Measurements from ENCODE around the gene OR2C1. TPM values are rescaled to one million over a fixed set of nuclear protein-coding genes. Genes with fewer than 3 reads are reported as not detected.

The OR2C1 gene
- polyA plus RNA-seq, 1 donor (not counting 4 experiments of a cell fraction or from before 2014, with no cell fraction given): 0.14 TPM

- dilution Hi-C loops (cut with MboI; ENCODE audit: extremely low pct_ligation_motif_present, low sequenced_read_pairs): no loop called here
- Histone ChIP-seq H3K4me3 (ENCODE audit: control insufficient read depth in 2 of 3, extremely low read depth in 1 of 3, insufficient read depth in 2 of 3, low read depth in 1 of 3, low read length in 3 of 3) (no peak overlapping the region), H3K4me1 (ENCODE audit: control insufficient read depth, extremely low read depth, insufficient read depth, low read length) (no peaks in the 10 kb centered on the region), H4K20me1 (ENCODE audit: control insufficient read depth, extremely low read depth, insufficient read depth, low read length) (no peaks in the 10 kb centered on the region), H3K79me2 (ENCODE audit: control insufficient read depth, insufficient read depth, low read length) (peaks cover 3% of the 10 kb centered on the region), H3K27ac (ENCODE audit: control insufficient read depth, insufficient read depth, low read length) (no peak overlapping the region), H3K4me2 (ENCODE audit: control insufficient read depth, extremely low read depth, insufficient read depth, low read depth, low read length) (no peak overlapping the region), H3K9me3 (ENCODE audit: control insufficient read depth, low read depth, low read length) (peaks cover 20% of the 10 kb centered on the region), H3K9ac (ENCODE audit: control insufficient read depth, extremely low read depth, insufficient read depth, low read length) (no peak overlapping the region), H3K9me1 (ENCODE audit: control insufficient read depth, extremely low read depth, insufficient read depth, low read length) (no peaks in the 10 kb centered on the region), H3K36me3 (ENCODE audit: control insufficient read depth in 2 of 2, extremely low read depth in 1 of 2, insufficient read depth in 2 of 2, low read length in 2 of 2) (peaks cover 28 to 32% of the 10 kb centered on the region in 2 experiments), H2AFZ (ENCODE audit: control insufficient read depth, low read length) (no peak overlapping the region), H3K27me3 (ENCODE audit: control insufficient read depth, extremely low read depth, insufficient read depth, low read length) (no peaks in the 10 kb centered on the region)
- DNase-seq (ENCODE audit: low read depth, low spot score) (no peak), FAIRE-seq (no peak)
- TF ChIP-seq EZH2 (IDR thresholded peaks at IDR 0.05; ENCODE audit: low read length): no peak
- TF ChIP-seq CTCF (optimal IDR thresholded peaks at IDR 0.05 in 1 of 3, IDR thresholded peaks at IDR 0.05 in 1 of 3, conservative IDR thresholded peaks at IDR 0.05 in 1 of 3; ENCODE audit: extremely low read depth in 1 of 3, insufficient read depth in 2 of 3, low read length in 3 of 3): no peak
Observed at GRCh38 chr16:3311496-3311895, 44.2 kb upstream of the OR2C1 start.

- peaks cover 31% of the 10 kb centered on the region for H3K9me3 ChIP-seq (ENCODE audit: control insufficient read depth, low read depth, low read length)
- H3K4me2 ChIP-seq (ENCODE audit: control insufficient read depth, extremely low read depth, insufficient read depth, low read depth, low read length): no peak overlapping the region
- no peak overlapping the region for H3K4me3 ChIP-seq (ENCODE audit: control insufficient read depth in 2 of 3, extremely low read depth in 1 of 3, insufficient read depth in 2 of 3, low read depth in 1 of 3, low read length in 3 of 3)
- H3K4me1 ChIP-seq (ENCODE audit: control insufficient read depth, extremely low read depth, insufficient read depth, low read length): no peaks in the 10 kb centered on the region
- H3K9ac ChIP-seq (ENCODE audit: control insufficient read depth, extremely low read depth, insufficient read depth, low read length): no peak overlapping the region
- TF ChIP-seq CTCF (optimal IDR thresholded peaks at IDR 0.05 in 1 of 3, IDR thresholded peaks at IDR 0.05 in 1 of 3, conservative IDR thresholded peaks at IDR 0.05 in 1 of 3; ENCODE audit: extremely low read depth in 1 of 3, insufficient read depth in 2 of 3, low read length in 3 of 3) (no peak), EZH2 (IDR thresholded peaks at IDR 0.05; ENCODE audit: low read length) (no peak)
- H3K79me2 ChIP-seq (ENCODE audit: control insufficient read depth, insufficient read depth, low read length): no peaks in the 10 kb centered on the region
- no peaks in the 10 kb centered on the region for H3K27me3 ChIP-seq (ENCODE audit: control insufficient read depth, extremely low read depth, insufficient read depth, low read length)
- dilution Hi-C loops (cut with MboI; ENCODE audit: extremely low pct_ligation_motif_present, low sequenced_read_pairs): no loop called here
- no peak overlapping the region for H2AFZ ChIP-seq (ENCODE audit: control insufficient read depth, low read length)
- no peaks in the 10 kb centered on the region for H3K9me1 ChIP-seq (ENCODE audit: control insufficient read depth, extremely low read depth, insufficient read depth, low read length)
- no peaks in the 10 kb centered on the region for H4K20me1 ChIP-seq (ENCODE audit: control insufficient read depth, extremely low read depth, insufficient read depth, low read length)
- DNase-seq (ENCODE audit: low read depth, low spot score) (no peak), FAIRE-seq (no peak)
- H3K36me3 ChIP-seq (ENCODE audit: control insufficient read depth in 2 of 2, extremely low read depth in 1 of 2, insufficient read depth in 2 of 2, low read length in 2 of 2): peaks cover 23 to 35% of the 10 kb centered on the region in 2 experiments
- no peak overlapping the region for H3K27ac ChIP-seq (ENCODE audit: control insufficient read depth, insufficient read depth, low read length)
Observed at GRCh38 chr16:3317315-3317999, 38.2 kb upstream of the OR2C1 start.
